H9 (cell line): ENCODE data around the gene SPCS2. TPM values are rescaled to one million over a fixed set of nuclear protein-coding genes. Genes with fewer than 3 reads are reported as not detected.

Experiments used
- DNase-seq: peaks from one replicate; pipeline ENCODE4 v3.0.0-alpha.2; 2017
- H2AFZ ChIP-seq: one replicate; pipeline ENCODE4 v1.6.1; 2013; ENCODE audit warnings: mild to moderate bottlenecking, low read length, control low read depth, moderate library complexity
- H2AK5ac ChIP-seq: 2 replicates; pipeline ENCODE4 v1.6.1; 2013; ENCODE audit warnings: low read length, control low read depth, mixed read lengths; ENCODE audit not compliant: insufficient read length
- H2BK120ac ChIP-seq: one replicate; pipeline ENCODE4 v1.6.1; 2013; ENCODE audit warnings: low read depth, mild to moderate bottlenecking, low read length, control low read depth, inconsistent platforms; ENCODE audit not compliant: poor library complexity, severe bottlenecking
- H2BK12ac ChIP-seq: 2 replicates; pipeline ENCODE4 v1.6.1; 2013; ENCODE audit warnings: low read length, control low read depth, mixed read lengths, low read depth; ENCODE audit not compliant: insufficient read length
- H2BK15ac ChIP-seq: 2 replicates; pipeline ENCODE4 v1.6.1; 2013; ENCODE audit warnings: low read depth, low read length, control low read depth
- H2BK20ac ChIP-seq: one replicate; pipeline ENCODE4 v1.6.1; 2013; ENCODE audit warnings: low read depth, mild to moderate bottlenecking, low read length, control low read depth, inconsistent platforms; ENCODE audit not compliant: poor library complexity, severe bottlenecking
- H2BK5ac ChIP-seq: 2 replicates; pipeline ENCODE4 v1.6.1; 2013; ENCODE audit warnings: low read length, control low read depth, mixed read lengths; ENCODE audit not compliant: insufficient read length
- H3K14ac ChIP-seq: 2 replicates; pipeline ENCODE4 v1.6.1; 2013; ENCODE audit warnings: low read length, control low read depth; ENCODE audit not compliant: insufficient read depth
- H3K18ac ChIP-seq: 2 replicates; pipeline ENCODE4 v1.6.1; 2013; ENCODE audit warnings: low read depth, mild to moderate bottlenecking, mixed read lengths, low read length, control low read depth; ENCODE audit not compliant: insufficient read length
- H3K23ac ChIP-seq: 2 replicates; pipeline ENCODE4 v1.6.1; 2013; ENCODE audit warnings: low read length, control low read depth, mixed read lengths, low read depth; ENCODE audit not compliant: insufficient read length
- H3K23me2 ChIP-seq: 2 replicates; pipeline ENCODE4 v1.6.1; 2013; ENCODE audit warnings: low read depth, mild to moderate bottlenecking, mixed read lengths, low read length, control low read depth; ENCODE audit not compliant: insufficient read length, poor library complexity, severe bottlenecking
- H3K27ac ChIP-seq: 2 replicates; pipeline ENCODE4 v1.5.1; 2013; ENCODE audit warnings: low read length, control low read depth, mixed read lengths, low read depth; ENCODE audit not compliant: insufficient read length
- H3K27me3 ChIP-seq: 2 replicates; pipeline ENCODE4 v1.6.1; 2013; ENCODE audit warnings: low read length, control low read depth, inconsistent platforms; ENCODE audit not compliant: insufficient read depth
- H3K4ac ChIP-seq: 2 replicates; pipeline ENCODE4 v1.6.1; 2013; ENCODE audit warnings: low read depth, mild to moderate bottlenecking, control low read depth, inconsistent platforms, low read length, moderate library complexity
- H3K4me1 ChIP-seq: 2 replicates; pipeline ENCODE4 v1.6.1; 2013; ENCODE audit warnings: low read length, control low read depth, inconsistent platforms; ENCODE audit not compliant: insufficient read depth
- H3K4me2 ChIP-seq: 2 replicates; pipeline ENCODE4 v1.6.1; 2013; ENCODE audit warnings: low read length, control low read depth, mixed read lengths; ENCODE audit not compliant: insufficient read length, insufficient read depth
- H3K56ac ChIP-seq: 2 replicates; pipeline ENCODE4 v1.6.1; 2013; ENCODE audit warnings: low read depth, mild to moderate bottlenecking, mixed read lengths, low read length, control low read depth; ENCODE audit not compliant: insufficient read length
- H3K79me1 ChIP-seq: 2 replicates; pipeline ENCODE4 v1.6.1; 2013; ENCODE audit warnings: low read depth, mild to moderate bottlenecking, moderate library complexity, low read length, control low read depth, inconsistent platforms; ENCODE audit not compliant: insufficient read depth, poor library complexity, severe bottlenecking
- H3K79me2 ChIP-seq: 2 replicates; pipeline ENCODE4 v1.6.1; 2013; ENCODE audit warnings: low read length, control low read depth, inconsistent platforms; ENCODE audit not compliant: insufficient read depth
- H3K9ac ChIP-seq: 2 replicates; pipeline ENCODE4 v1.6.1; 2013; ENCODE audit warnings: low read length, control low read depth, mixed read lengths; ENCODE audit not compliant: insufficient read length; ENCODE audit errors: extremely low read depth
- H3K9me3 ChIP-seq: one replicate; pipeline ENCODE4 v1.6.1; 2013; ENCODE audit warnings: low read depth, low read length, inconsistent platforms; ENCODE audit not compliant: control insufficient read depth
- H3T11ph ChIP-seq: one replicate; pipeline ENCODE4 v1.6.1; 2013; ENCODE audit warnings: mild to moderate bottlenecking, low read length, control low read depth, inconsistent platforms
- H4K20me1 ChIP-seq: one replicate; pipeline ENCODE4 v1.6.1; 2013; ENCODE audit not compliant: control insufficient read depth, insufficient read length, insufficient read depth
- H4K5ac ChIP-seq: 2 replicates; pipeline ENCODE4 v1.6.1; 2013; ENCODE audit warnings: low read depth, mild to moderate bottlenecking, mixed read lengths, low read length, control low read depth; ENCODE audit not compliant: insufficient read length
- H4K8ac ChIP-seq: replicated peaks from 2 replicates; pipeline ENCODE4 v1.6.1; 2013; ENCODE audit warnings: low read length, control low read depth, mixed read lengths, low read depth; ENCODE audit not compliant: insufficient read length
- H4K91ac ChIP-seq: 2 replicates; pipeline ENCODE4 v1.6.1; 2013; ENCODE audit warnings: low read depth, mild to moderate bottlenecking, moderate library complexity, mixed read lengths, low read length, control low read depth; ENCODE audit not compliant: insufficient read length
- H3K27ac Mint-ChIP-seq, 3 experiments: 2 replicates in 2 of 3; 3 replicates in 1 of 3; pipeline ENCODE4 v1.8.0; 2020 to 2021; ENCODE audit warnings: mixed read lengths in 3 of 3, mild to moderate bottlenecking in 1 of 3, moderate library complexity in 1 of 3
- H3K27me3 Mint-ChIP-seq: 2 replicates; pipeline ENCODE4 v1.8.0; 2021; ENCODE audit warnings: low read depth, mild to moderate bottlenecking, moderate library complexity, mixed read lengths
- H3K36me3 Mint-ChIP-seq, 3 experiments: 2 replicates in 2 of 3; 3 replicates in 1 of 3; pipeline ENCODE4 v1.8.0; 2020 to 2021; ENCODE audit warnings: low read depth in 3 of 3, mixed read lengths in 3 of 3; ENCODE audit not compliant: insufficient read depth in 1 of 3
- H3K4me1 Mint-ChIP-seq, 2 experiments: 2 replicates each; pipeline ENCODE4 v1.8.0; 2020; ENCODE audit warnings: mixed read lengths in 2 of 2
- H3K4me3 Mint-ChIP-seq, 2 experiments: 2 replicates in 1 of 2; 3 replicates in 1 of 2; pipeline ENCODE4 v1.8.0; 2020 to 2021; ENCODE audit warnings: mild to moderate bottlenecking in 2 of 2, mixed read lengths in 2 of 2, moderate library complexity in 1 of 2
- H3K9me3 Mint-ChIP-seq, 2 experiments: 2 replicates in 1 of 2; 3 replicates in 1 of 2; pipeline ENCODE4 v1.8.0; 2020; ENCODE audit warnings: mild to moderate bottlenecking in 2 of 2, mixed read lengths in 2 of 2, moderate library complexity in 1 of 2
- WGBS: extraction: QIAGEN DNeasy Blood & Tissue Kit; methylation state at CpG from one replicate; pipeline ENCODE4 v1.1.7; 2013; ENCODE audit warnings: missing lambda C conversion rate, low lambda C conversion rate, mixed read lengths; ENCODE audit not compliant: insufficient read length; ENCODE audit errors: extremely low coverage; 5-methylcytosine and 5-hydroxymethylcytosine counted together
- total RNA-seq: library from RNA; stranded (reverse); gene quantifications from 2 replicates; pipeline ENCODE4 v1.2.1, GENCODE V29; 2021
- TF ChIP-seq, protein P1 (sequence below): fragments of 200-600 bp; sonication (generic); conservative IDR thresholded peaks from 3 replicates; pipeline ENCODE4 v1.8.0; 2021; ENCODE audit warnings: antibody characterized with exemption, mild to moderate bottlenecking

SPCS2 gene
- total RNA-seq, 1 experiment from 2014 or later = 144 TPM

DNA sequence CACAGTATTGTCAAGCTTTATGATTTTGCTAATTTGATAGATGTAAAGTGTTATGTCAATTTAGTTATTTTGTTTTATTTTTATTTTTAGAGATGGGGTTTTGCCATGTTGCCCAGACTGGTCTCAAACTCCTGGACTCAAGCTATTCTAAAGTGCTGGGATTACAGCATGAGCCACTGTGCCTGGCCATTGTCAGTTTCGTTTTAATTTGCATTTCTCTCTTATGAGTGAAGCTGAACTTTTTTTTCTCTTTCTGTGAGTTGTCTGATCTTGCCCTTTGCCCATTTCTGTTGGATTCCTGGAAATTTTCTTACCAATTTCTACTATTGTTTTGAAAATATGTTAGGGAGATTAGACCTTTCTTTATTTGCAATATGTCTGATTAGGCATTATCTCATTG lies 55.1 kb downstream of the SPCS2 start:
- no peak overlapping the region for H3K14ac ChIP-seq
- no CpG with 5 or more reads among the region's 1 CpG for WGBS

More for the DNA sequence above, 55.1 kb downstream of the SPCS2 start:
- Histone ChIP-seq H3K4me2 (no peak overlapping the region), H2BK120ac (no peak overlapping the region), H2BK5ac (no peak overlapping the region), H2BK20ac (no peak overlapping the region), H3K9ac (no peak overlapping the region), H3K18ac (no peak overlapping the region), H3K27ac (no peak overlapping the region), H4K20me1 (no peaks in the 10 kb centered on the region), H2AK5ac (no peak overlapping the region), H3T11ph (no peak overlapping the region), H3K79me2 (no peaks in the 10 kb centered on the region), H3K27me3 (no peaks in the 10 kb centered on the region), H2BK12ac (no peak overlapping the region), H3K23ac (no peak overlapping the region), H4K91ac (no peak overlapping the region), H2AFZ (no peak overlapping the region), H3K4ac (no peak overlapping the region), H3K56ac (no peak overlapping the region), H4K5ac (no peak overlapping the region), H3K79me1 (no peaks in the 10 kb centered on the region), H2BK15ac (no peak overlapping the region), H3K23me2 (no peaks in the 10 kb centered on the region), H4K8ac (no peak overlapping the region), H3K9me3 (no peaks in the 10 kb centered on the region), H3K4me1 (no peaks in the 10 kb centered on the region)
- DNase-seq = no peak
- no peaks in the 10 kb centered on the region for H3K9me3 Mint-ChIP-seq
- TF ChIP-seq, protein P1, sequence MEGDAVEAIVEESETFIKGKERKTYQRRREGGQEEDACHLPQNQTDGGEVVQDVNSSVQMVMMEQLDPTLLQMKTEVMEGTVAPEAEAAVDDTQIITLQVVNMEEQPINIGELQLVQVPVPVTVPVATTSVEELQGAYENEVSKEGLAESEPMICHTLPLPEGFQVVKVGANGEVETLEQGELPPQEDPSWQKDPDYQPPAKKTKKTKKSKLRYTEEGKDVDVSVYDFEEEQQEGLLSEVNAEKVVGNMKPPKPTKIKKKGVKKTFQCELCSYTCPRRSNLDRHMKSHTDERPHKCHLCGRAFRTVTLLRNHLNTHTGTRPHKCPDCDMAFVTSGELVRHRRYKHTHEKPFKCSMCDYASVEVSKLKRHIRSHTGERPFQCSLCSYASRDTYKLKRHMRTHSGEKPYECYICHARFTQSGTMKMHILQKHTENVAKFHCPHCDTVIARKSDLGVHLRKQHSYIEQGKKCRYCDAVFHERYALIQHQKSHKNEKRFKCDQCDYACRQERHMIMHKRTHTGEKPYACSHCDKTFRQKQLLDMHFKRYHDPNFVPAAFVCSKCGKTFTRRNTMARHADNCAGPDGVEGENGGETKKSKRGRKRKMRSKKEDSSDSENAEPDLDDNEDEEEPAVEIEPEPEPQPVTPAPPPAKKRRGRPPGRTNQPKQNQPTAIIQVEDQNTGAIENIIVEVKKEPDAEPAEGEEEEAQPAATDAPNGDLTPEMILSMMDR = no peak
- H3K27me3 Mint-ChIP-seq = no peaks in the 10 kb centered on the region
- peaks cover 9 to 42% (median 27%) of the 10 kb centered on the region in 3 experiments; a peak in 6 of 7 replicates for H3K36me3 Mint-ChIP-seq
- no peak overlapping the region for H3K27ac Mint-ChIP-seq
- no peak overlapping the region for H3K4me3 Mint-ChIP-seq
- no peaks in the 10 kb centered on the region for H3K4me1 Mint-ChIP-seq
